ENCODE results near the gene VPS37C.

Gene VPS37C

DNA sequence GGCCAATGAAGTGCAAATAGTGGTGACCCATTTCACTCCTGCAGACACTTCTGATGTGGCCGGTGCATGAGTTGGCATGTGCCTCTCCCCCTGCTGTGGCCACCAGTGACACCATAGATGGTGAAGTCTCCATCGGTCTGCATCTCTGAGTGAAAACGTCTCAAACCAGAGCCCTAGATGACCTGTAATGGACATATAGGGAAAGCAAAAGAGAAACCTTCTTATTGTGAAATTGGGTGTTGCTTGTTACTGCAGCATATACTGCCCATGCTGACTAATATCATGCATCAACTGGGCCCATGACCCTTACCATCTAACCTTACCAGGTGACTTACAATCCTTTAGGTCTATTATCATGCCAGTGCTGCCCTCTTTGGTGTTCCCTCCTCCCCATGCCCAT lies 11.7 kb upstream of the VPS37C start:
- peaks cover 5% of the 10 kb centered on the region for H3K9me3 ChIP-seq (ENCODE audit: insufficient read depth, low read length)
- no peaks in the 10 kb centered on the region for H3K4me1 ChIP-seq (ENCODE audit: low read length)
- H3K27me3 ChIP-seq (ENCODE audit: low read depth, low read length): peaks cover 28% of the 10 kb centered on the region
- no peak for TF ChIP-seq EZH2phosphoT487 (IDR thresholded peaks at IDR 0.05; ENCODE audit: low read depth)
- TF ChIP-seq, protein P1, sequence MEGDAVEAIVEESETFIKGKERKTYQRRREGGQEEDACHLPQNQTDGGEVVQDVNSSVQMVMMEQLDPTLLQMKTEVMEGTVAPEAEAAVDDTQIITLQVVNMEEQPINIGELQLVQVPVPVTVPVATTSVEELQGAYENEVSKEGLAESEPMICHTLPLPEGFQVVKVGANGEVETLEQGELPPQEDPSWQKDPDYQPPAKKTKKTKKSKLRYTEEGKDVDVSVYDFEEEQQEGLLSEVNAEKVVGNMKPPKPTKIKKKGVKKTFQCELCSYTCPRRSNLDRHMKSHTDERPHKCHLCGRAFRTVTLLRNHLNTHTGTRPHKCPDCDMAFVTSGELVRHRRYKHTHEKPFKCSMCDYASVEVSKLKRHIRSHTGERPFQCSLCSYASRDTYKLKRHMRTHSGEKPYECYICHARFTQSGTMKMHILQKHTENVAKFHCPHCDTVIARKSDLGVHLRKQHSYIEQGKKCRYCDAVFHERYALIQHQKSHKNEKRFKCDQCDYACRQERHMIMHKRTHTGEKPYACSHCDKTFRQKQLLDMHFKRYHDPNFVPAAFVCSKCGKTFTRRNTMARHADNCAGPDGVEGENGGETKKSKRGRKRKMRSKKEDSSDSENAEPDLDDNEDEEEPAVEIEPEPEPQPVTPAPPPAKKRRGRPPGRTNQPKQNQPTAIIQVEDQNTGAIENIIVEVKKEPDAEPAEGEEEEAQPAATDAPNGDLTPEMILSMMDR (IDR thresholded peaks at IDR 0.05; ENCODE audit: low read depth, low read length): no peak
- no peak overlapping the region for H3K27ac ChIP-seq (ENCODE audit: low read length)
- H3K4me3 ChIP-seq (ENCODE audit: low read length): no peak overlapping the region
- no peaks in the 10 kb centered on the region for H3K36me3 ChIP-seq (replicated peaks; ENCODE audit: low read depth, low read length)
- no peak overlapping the region for H2AFZ ChIP-seq (ENCODE audit: low read depth, low read length)
- no peaks in the 10 kb centered on the region for H3K79me2 ChIP-seq (ENCODE audit: low read length)
- H4K20me1 ChIP-seq (ENCODE audit: insufficient read depth, low read length): no peaks in the 10 kb centered on the region
- no peak overlapping the region for H3K9ac ChIP-seq (ENCODE audit: low read length)
- no peak overlapping the region for H3K4me2 ChIP-seq (ENCODE audit: low read length)

DNA sequence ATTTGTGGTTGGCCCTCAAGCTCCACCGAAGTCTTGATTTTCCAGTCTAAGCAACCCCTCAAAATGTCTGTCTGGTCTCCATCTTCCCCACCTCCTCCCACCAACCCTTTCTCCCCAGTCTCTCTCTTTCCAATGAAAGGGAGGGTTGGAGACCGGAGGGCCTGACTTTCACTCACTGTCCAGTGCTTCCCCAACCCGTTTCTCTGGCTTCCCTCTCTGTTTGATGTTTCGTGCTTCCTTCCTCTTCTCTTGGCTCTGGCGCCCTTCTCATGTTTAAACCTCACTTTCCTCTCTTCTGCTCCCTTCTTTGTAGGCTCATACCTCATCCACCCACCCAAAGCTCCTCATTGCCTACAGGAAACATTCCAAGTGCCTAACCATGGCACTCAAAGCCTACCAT lies 11.1 kb upstream of the VPS37C start:
- Histone ChIP-seq H3K36me3 (replicated peaks; ENCODE audit: low read depth, low read length) (no peaks in the 10 kb centered on the region), H3K79me2 (ENCODE audit: low read length) (no peaks in the 10 kb centered on the region), H3K9ac (ENCODE audit: low read length) (no peak overlapping the region), H3K9me3 (ENCODE audit: insufficient read depth, low read length) (peaks cover 5% of the 10 kb centered on the region), H3K4me2 (ENCODE audit: low read length) (no peak overlapping the region), H4K20me1 (ENCODE audit: insufficient read depth, low read length) (no peaks in the 10 kb centered on the region), H3K27me3 (ENCODE audit: low read depth, low read length) (peaks cover 28% of the 10 kb centered on the region), H2AFZ (ENCODE audit: low read depth, low read length) (no peak overlapping the region), H3K4me1 (ENCODE audit: low read length) (peaks cover 3% of the 10 kb centered on the region), H3K4me3 (ENCODE audit: low read length) (no peak overlapping the region), H3K27ac (ENCODE audit: low read length) (no peak overlapping the region)
- TF ChIP-seq, protein P1 (IDR thresholded peaks at IDR 0.05; ENCODE audit: low read depth, low read length): no peak
- no peak for TF ChIP-seq EZH2phosphoT487 (IDR thresholded peaks at IDR 0.05; ENCODE audit: low read depth)

DNA sequence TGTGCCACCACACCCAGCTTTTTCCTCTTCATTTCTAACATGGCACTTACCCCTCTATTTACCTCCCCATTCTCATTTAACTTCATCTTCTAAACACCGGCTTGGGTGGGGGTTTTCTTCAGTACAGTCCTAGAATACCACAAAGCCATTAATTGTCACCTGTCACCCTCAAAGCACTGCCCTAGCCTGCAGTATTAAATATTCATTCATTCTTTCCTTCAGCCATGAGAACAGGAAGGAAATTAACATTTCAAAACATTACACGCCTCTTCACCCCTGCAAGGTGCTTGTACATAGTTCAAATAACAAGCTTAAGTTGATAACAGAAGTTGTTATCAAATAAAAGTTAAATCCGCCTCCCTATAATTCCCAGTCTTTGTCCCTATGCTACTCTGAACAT lies 10.7 kb upstream of the VPS37C start:
- no peak overlapping the region for H3K27ac ChIP-seq (ENCODE audit: low read length)
- no peak overlapping the region for H2AFZ ChIP-seq (ENCODE audit: low read depth, low read length)
- no peak overlapping the region for H3K9ac ChIP-seq (ENCODE audit: low read length)
- no peaks in the 10 kb centered on the region for H4K20me1 ChIP-seq (ENCODE audit: insufficient read depth, low read length)
- no peaks in the 10 kb centered on the region for H3K36me3 ChIP-seq (replicated peaks; ENCODE audit: low read depth, low read length)
- H3K79me2 ChIP-seq (ENCODE audit: low read length): no peaks in the 10 kb centered on the region
- H3K27me3 ChIP-seq (ENCODE audit: low read depth, low read length): peaks cover 28% of the 10 kb centered on the region
- H3K4me2 ChIP-seq (ENCODE audit: low read length): no peak overlapping the region
- H3K4me3 ChIP-seq (ENCODE audit: low read length): no peak overlapping the region
- H3K9me3 ChIP-seq (ENCODE audit: insufficient read depth, low read length): peaks cover 5% of the 10 kb centered on the region
- H3K4me1 ChIP-seq (ENCODE audit: low read length): peaks cover 4% of the 10 kb centered on the region
- no peak for TF ChIP-seq EZH2phosphoT487 (IDR thresholded peaks at IDR 0.05; ENCODE audit: low read depth)
- TF ChIP-seq, protein P1 (IDR thresholded peaks at IDR 0.05; ENCODE audit: low read depth, low read length): no peak

DNA sequence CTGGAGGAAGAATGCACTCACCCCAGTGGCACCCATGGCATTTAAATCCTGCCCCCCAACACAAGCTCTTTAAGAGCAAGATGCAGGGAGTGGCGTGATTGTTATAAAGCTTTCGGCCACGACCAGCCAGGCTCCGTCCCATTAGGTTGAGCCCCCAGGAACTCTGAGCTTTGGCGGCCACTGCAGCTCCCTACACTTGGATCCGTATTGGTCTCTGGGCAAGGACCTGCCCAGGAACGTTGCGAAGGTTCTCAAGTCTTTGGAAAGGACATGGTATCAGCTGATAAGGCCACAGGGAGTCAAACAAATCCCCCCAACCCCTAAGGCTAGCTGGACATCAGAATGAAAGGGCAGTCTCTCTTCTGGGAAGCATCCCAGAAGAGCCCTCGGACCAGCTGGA lies 9.3 kb upstream of the VPS37C start:
- no peak overlapping the region for H3K4me3 ChIP-seq (ENCODE audit: low read length)

More for the DNA sequence above, 9.3 kb upstream of the VPS37C start:
- Histone ChIP-seq H3K4me2 (ENCODE audit: low read length) (no peak overlapping the region), H4K20me1 (ENCODE audit: insufficient read depth, low read length) (no peaks in the 10 kb centered on the region), H2AFZ (ENCODE audit: low read depth, low read length) (no peak overlapping the region), H3K4me1 (ENCODE audit: low read length) (peaks cover 4% of the 10 kb centered on the region), H3K27me3 (ENCODE audit: low read depth, low read length) (peaks cover 21% of the 10 kb centered on the region), H3K36me3 (replicated peaks; ENCODE audit: low read depth, low read length) (no peaks in the 10 kb centered on the region), H3K9me3 (ENCODE audit: insufficient read depth, low read length) (peaks cover 5% of the 10 kb centered on the region), H3K9ac (ENCODE audit: low read length) (no peak overlapping the region), H3K27ac (ENCODE audit: low read length) (no peak overlapping the region), H3K79me2 (ENCODE audit: low read length) (no peaks in the 10 kb centered on the region)
- TF ChIP-seq, protein P1 (IDR thresholded peaks at IDR 0.05; ENCODE audit: low read depth, low read length): no peak
- TF ChIP-seq EZH2phosphoT487 (IDR thresholded peaks at IDR 0.05; ENCODE audit: low read depth): no peak

Data from OCI-LY3 (cell line).